RWPE1 (cell line): ENCODE measurements around the gene QDPR.

ENCODE experiments used
- CTCF ChIA-PET: fragments of 350-600 bp; sonication (Branson Sonifier 250); formaldehyde crosslinking; extraction: SDS; loops from one replicate; lab custom pipeline; 2021; lab: Yijun Ruan, JAX
- POLR2A ChIA-PET: fragments of 400-600 bp; formaldehyde crosslinking; extraction: SDS; loops from one replicate; lab custom pipeline; 2020; ENCODE audit warnings: antibody characterized with exemption; ENCODE audit not compliant: low non-redundant PET; lab: Yijun Ruan, JAX
- DNase-seq: peaks from one replicate; pipeline ENCODE4 v3.0.0; 2012; ENCODE audit warnings: low spot score
- H3K27ac ChIP-seq: fragments of 450-650 bp; 2 replicates; pipeline ENCODE4 v1.5.1; 2017
- CTCF ChIP-seq: fragments of 450-650 bp; conservative IDR thresholded peaks from 2 replicates; pipeline ENCODE4 v1.5.1; 2017; ENCODE audit warnings: low read depth, mild to moderate bottlenecking

The QDPR gene

DNA sequence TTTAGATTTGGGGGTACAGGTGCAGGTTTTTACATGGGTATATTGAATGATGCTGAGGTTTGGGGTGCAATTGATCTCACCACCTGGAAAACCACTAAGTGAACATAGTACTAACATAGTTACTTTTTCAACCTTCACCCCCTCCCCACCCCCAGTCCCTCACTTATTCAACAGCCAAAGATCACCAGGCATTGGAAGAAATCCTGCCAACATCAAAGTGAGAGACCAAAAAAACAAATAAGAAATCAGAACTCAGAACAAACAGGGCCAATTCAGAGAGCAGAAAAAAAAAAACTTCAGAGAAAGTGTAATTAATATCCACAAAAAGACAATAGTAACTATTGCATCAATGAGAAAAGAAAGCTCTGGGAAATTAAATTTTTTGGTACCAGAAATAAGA lies 44.6 kb upstream of the QDPR start:
- CTCF ChIA-PET, result interaction anchor here (0.7 kb wide), 1 partner anchor 60 kb away, joined by 3 read pairs; no protein-coding TSS in a partner anchor
- no peak overlapping the region for H3K27ac ChIP-seq
- DNase-seq, result no peak
- no peak for TF ChIP-seq CTCF
- POLR2A ChIA-PET, result no interaction called here

DNA sequence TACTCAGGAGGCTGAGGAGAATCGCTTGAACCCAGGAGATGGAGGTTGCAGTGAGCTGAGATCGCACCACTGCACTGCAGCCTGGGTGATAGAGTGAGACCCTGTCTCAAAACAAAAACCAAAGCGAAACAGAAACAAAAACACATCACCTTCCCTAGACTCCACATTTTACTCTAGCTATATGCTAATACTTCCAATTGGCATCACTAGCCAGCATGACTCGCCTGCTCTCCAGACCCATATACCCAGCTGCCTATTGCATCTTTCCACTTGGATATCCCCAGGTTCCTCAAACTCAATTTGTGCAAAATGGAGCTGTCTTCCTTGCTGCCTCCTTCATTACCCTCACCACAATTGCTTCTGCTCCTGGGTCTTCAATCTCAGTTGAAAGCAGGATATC lies 42.7 kb upstream of the QDPR start:
- TF ChIP-seq CTCF, result no peak
- H3K27ac ChIP-seq, result no peak overlapping the region
- CTCF ChIA-PET, result interaction anchor here (0.7 kb wide), 1 partner anchor 910 kb away, joined by 4 read pairs; no protein-coding TSS in a partner anchor
- POLR2A ChIA-PET, result no interaction called here
- DNase-seq, result no peak

DNA sequence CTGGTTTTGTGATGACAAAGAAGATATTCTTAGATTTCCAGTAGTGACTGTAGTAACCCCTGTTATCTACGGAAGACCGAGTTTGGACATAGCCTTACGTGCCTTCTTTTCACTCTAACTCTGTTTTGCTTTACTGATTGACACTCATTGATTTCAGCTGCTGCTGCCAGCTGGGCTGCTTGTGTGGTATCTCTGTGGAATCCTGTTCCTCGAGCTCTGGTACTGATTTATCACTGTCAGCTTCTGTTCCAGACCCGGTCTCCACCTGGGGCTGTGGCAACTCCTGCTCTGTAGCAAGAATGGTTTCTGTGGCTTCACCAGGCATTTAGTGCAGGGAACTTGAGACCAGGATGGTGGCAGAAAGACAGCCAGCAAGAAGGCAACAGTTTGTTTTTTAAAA lies 40.5 kb upstream of the QDPR start:
- CTCF ChIA-PET, result no interaction called here
- no peak for DNase-seq
- POLR2A ChIA-PET, result no interaction called here
- TF ChIP-seq CTCF, result no peak
- no peak overlapping the region for H3K27ac ChIP-seq

- ChIA-PET CTCF (no interaction called here), POLR2A (no interaction called here)
- TF ChIP-seq CTCF, result no peak
- H3K27ac ChIP-seq, result no peak overlapping the region
- DNase-seq, result no peak
Measured at GRCh38 chr4:17550549-17550948, 38.7 kb upstream of the QDPR start.

GRCh38 chr4:17546678-17547077 lies 34.8 kb upstream of the QDPR start:
- no peak for TF ChIP-seq CTCF
- ChIA-PET POLR2A (no interaction called here), CTCF (no interaction called here)
- no peak for DNase-seq
- no peak overlapping the region for H3K27ac ChIP-seq

DNA sequence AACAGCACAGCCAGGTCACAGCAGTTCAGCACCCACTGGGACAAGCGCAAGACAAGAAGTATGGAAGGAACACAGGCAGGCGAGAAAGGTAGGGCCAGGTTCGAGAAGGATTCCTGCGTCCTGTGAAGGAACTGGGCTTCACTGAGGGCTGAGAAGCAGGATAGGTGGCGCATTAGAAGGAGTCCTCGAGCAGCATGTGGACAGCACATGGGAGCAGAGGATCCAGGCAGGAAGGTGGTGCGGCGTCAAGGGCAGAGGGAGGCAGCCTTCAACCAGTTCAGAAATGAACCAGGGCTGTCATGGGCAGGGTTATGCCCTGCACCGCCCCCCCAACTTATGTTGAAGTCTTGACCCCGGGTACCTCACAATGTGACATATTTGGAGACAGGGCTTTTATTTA lies 34.3 kb upstream of the QDPR start:
- POLR2A ChIA-PET, result no interaction called here
- DNase-seq, result no peak
- TF ChIP-seq CTCF, result no peak
- H3K27ac ChIP-seq, result no peak overlapping the region
- CTCF ChIA-PET, result no interaction called here
